Pulmonary artery endothelial cell (primary cell): ENCODE measurements around the gene IQSEC2. TPM values are rescaled to one million over a fixed set of nuclear protein-coding genes. Genes with fewer than 3 reads are reported as not detected.

Experiments
- DNase-seq: peaks from one replicate; pipeline ENCODE4 v3.0.0-alpha.2; 2011; ENCODE audit warnings: low read depth, low spot score
- total RNA-seq: library from RNA; depleted of rRNA; stranded (reverse); fragments of >200 nt; gene quantifications from 2 replicates; pipeline ENCODE4 v1.2.3, GENCODE V29; 2014

Gene IQSEC2
- total RNA-seq, 1 donor from 2014 or later = 3.6 TPM

DNA sequence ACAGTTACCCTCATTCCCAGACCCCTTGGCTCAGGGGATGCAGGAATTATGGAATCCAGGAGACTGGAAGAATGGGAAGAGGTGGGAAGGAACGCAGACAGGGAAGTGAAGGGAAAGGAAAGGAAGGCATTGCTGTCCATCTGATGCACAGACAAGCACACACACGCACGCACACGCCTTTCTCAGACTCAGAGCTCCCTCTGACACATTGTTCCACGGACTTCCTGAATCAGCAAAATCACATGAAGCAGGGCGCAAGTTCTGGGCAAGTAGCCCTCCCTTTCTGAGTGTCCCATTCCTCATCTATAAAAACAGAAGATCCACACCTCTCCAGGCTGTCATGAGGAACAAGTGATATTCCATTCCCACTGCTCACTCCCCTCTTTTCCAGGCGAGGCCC lies 13.2 kb downstream of the IQSEC2 start:
- DNase-seq = no peak

DNA sequence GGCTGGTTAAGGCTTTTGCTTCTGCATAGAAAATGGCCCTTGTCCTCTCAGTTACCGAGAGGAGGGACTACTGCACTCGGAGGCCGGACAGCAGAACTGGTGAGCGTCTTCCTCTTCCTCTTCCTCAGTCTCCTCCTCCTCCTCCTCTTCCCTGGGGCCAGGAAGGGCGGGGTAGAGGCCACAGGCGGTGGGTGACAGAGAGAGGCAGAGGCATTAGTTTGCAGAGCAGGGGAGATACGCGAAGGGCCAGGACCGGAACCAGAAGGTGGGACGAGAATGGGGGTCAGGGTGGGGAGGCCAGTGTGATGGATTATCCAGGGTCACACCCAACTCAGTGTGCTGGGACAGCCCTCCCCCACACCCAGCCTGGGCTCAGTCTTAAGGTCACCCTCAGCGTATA lies 14.5 kb downstream of the IQSEC2 start:
- DNase-seq = no peak

DNA sequence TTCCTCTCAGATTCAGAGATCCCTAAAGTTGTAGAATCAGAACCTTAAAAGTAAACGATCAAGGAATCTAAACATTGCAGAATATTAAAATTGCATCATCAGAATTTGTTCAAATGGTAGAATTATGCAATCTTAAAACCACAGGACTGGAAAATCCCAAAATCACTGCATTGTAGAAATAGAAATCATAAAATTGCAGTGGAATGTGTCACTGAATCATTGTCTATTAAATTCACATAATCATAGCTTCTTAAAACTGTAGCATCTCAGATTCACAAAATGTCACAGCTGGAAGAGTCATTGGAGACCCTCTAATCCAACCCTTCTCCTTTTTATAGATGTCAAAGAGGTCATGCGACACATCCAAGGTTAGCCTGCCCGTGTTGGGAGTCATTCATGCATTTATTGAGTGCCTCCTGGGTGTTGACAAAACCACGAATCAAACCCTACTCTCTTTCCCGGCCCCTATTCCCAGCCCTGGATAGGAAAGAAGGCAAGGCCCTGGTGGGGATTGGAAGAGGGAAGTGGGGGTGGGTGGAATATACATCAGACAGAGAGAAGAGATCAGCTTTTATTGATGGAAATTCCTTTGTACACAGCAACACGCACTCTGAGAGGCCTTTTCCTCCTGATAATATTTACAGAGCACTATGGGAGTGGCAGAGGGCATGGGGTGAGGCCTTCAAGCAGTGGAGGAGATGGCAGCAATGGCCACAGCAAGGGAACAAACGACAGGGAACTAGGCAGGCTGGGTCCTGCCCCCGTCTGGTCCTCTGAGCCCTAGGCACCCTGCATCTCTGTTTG lies 15.4 kb downstream of the IQSEC2 start:
- no peak for DNase-seq

DNA sequence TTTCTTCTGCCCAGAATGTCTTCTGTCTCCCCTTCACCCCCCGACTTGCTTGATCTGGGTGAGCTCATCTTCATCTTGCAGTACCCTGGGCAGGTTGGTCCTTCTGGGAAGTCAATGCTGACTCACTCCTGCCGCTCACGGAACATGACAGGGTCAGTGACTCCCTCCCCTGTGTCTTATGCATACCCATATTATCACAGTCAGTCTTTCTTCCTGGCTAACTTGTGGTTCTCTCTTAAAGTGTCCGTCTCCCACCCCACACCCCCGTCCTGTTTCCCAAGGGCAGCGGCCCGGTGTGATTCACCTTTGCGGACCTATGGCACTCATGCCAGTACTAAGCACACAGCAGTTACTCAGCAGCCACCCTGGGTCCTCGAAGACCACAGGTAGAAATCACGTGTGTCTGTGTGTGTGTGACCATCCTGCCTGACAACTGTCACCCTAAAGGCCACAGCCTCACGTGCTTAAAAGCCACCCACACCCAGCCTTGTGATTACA lies 17.7 kb downstream of the IQSEC2 start:
- no peak for DNase-seq

DNA sequence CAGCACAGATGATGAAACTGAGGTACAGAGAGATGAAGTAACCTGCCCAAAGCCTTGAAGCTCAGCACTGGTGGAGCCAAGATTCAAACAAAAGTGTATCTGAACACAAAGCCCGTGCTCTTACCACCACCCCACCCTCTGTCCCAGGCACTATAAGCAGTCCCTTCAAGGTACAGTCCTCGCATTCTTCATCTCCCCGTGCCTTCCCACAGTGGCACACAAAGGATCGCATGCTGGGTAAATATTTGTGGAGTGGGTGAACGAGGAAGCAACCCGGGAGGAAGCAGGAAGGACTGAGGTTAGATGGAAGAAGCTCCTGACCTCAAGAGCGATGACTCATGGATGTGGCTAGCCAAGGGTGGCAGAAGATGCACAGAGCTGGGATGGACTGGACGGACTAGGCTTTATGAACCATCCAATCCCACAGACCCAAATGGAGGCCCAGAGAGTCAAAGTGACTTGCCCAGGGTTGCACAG lies 18.4 kb downstream of the IQSEC2 start:
- DNase-seq = no peak

DNA sequence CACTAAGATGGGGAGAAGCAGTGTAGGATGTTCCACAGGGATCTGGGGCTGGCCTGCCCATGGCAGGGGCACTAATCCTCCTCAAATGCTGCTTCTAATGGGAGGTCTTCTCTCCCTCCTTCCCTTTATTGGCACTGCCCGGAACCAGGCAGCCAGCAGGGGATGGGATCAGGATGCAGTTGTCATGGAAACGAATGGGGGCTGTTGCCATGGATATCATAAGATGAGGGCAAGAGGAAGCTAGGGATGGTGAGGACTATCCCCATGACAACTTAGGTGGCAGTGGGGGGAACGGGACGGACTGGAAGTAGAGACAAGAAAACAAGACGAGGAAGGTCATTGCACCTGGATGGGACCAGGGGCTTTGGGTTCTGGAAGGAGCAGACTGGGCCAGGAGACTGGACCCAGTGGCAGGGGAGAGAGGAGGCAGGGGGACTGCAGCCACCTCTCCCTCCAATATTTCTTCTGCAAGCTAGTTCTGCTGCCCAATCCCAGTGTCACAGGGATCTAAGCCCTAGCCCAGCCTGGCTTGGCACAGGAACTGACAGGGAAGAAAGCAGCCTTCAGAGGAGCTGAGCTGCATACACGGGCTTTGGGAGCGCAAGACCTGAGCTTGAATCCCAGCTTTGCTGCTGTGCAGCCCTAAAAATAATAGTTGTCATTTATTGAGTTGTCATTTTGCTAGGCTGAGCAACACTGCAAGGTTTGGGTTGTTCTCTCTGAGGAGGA lies 19.0 kb downstream of the IQSEC2 start:
- no peak for DNase-seq

DNA sequence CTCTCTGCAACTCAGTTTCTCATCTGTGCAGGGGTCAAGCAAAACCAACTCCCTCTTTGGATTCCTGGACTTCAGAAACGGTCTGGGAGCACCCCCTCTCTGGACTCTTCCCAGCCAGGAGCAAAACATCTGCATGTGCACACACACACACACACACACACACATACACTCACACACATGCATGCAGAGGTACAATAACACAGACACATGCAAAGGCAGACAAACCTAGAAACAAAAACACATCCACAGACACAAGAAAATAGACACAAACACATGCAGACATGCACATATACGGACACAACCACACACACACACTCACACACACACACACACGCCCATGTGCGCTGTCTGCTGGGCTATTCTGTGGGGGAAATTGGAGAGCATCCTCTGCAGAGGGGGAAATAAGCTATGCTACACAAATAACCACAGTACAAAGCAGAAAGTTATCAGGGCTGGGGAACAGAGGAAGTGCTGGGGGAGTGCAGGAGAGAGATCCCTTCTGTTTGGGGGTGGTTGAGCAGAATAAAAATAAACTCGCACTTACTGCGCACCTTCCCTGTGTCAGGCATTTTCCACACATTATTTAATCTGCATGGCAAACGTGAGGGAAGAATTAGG lies 19.9 kb downstream of the IQSEC2 start:
- DNase-seq = no peak

DNA sequence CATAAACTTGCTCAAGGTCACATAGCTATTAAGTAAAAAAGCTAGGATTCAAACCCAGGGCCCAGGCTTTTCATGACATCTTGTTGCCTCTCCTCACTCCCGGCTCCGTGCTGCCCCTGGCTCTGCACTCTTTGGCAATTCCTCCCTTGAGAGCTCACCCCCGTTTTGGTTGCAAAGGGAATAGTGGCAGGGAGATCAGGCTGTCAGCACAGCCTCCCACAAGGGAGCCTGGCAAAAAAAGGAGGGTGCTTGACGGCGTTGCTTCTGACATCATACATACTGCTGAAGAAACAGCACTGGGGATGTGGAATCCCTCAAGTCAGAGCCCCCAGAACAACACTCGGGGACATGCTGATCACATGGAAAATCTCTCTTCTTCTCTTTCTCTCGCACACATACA lies 20.5 kb downstream of the IQSEC2 start:
- DNase-seq = no peak

DNA sequence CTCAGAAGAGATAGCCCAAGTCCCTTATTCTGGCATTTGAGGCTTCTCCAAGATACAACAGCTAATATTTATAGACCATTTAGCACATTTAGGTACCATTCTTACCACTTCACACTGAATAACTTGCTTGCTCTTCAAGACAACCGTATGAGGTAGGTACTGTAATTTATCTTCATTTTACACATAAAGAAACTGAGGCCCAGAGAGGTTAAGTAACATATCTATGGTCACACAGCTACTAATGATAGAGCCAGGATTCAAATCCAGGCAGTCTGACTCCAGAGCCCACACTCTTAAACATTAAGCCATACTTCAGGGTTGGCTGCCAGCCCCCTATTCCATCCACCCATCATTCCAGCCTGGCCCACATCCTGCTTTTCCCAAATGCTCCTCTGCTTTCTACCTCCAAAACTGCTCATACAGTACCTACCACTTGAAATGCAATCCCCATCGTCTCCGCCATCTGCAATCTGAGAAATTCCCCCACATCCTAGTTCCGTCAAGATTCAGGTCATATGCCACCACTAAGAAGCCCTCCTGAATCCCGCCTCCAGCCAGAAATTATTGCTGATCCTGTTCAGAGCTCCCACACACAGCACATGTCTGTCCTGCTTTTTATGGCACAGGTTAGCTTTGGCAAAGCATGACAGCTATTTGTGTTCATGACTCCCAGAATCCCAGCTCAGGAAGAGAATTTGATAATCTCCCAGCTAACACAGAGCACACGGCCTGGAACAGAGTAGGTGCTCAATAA lies 23.5 kb downstream of the IQSEC2 start:
- no peak for DNase-seq

DNA sequence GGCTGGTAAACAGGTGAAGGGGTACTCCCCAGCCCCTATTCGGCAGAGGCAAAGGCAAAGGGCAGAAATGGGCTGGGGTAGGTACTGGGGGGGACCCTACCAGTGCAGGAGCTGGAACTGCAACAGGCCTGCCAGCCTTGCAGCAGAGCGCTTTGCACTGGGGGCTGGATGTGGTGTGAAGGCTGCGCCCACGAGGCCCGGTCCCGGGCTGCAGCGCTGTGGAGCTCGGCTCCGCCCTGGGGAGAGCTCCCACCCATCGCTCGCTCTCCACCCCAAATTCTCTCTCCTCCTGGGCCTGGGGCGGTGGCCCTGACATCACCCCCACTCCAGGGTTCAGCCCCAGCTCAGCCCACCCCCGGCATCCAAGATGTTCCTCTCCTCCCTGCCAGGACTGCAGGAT lies 24.2 kb downstream of the IQSEC2 start:
- DNase-seq = no peak

DNA sequence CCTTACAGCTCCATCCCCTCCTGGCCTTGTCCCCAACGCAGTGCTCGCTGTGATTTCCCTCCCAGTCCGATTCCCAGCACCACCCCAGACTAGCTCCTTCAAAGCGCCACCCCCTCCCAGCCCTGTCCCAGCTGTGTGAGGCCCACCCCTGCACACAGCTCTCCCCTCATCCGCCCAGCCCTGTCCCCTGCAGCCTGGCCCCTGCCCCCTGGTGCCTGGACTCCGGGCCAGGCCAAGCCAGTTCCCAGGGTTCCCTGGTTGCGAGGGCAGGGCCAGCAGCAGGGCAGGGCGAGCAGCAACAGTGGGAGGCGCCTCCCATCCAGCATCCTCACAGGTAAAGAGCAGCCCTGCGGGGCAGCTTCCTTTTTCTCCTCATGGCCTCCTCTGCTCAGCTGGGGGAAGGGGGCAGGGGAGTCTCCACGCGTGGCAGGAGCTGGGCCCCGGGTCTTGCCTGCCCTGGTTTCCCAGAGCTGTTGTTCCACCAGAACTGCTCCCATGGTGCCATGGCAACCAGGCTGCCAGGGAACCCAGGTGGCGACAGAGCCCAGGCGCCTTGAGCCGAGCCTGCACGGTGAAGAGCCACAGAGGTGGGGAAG lies 24.8 kb downstream of the IQSEC2 start:
- DNase-seq = no peak

DNA sequence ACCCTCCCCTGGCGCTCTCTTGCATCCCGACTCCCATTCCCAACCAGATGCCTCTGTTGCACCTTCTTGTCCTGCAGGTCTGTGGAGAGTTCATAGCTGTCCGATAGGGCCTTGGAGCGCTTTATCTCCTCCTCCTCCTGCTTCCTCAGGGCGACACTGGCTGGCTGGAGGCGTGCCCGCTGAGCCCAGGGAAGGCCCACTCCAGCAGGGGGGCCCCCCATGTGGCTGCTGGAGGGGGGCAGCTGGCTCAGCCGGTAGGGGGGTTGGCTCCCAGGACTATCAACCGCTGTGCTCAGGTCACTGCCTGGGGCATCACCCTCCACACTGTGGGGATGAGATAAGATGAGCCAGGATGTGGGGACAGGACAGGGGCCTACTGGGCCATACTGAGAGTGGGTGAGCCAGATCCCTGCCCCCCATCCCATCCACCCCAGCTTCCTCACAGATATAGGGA lies 25.6 kb downstream of the IQSEC2 start:
- DNase-seq = no peak

DNA sequence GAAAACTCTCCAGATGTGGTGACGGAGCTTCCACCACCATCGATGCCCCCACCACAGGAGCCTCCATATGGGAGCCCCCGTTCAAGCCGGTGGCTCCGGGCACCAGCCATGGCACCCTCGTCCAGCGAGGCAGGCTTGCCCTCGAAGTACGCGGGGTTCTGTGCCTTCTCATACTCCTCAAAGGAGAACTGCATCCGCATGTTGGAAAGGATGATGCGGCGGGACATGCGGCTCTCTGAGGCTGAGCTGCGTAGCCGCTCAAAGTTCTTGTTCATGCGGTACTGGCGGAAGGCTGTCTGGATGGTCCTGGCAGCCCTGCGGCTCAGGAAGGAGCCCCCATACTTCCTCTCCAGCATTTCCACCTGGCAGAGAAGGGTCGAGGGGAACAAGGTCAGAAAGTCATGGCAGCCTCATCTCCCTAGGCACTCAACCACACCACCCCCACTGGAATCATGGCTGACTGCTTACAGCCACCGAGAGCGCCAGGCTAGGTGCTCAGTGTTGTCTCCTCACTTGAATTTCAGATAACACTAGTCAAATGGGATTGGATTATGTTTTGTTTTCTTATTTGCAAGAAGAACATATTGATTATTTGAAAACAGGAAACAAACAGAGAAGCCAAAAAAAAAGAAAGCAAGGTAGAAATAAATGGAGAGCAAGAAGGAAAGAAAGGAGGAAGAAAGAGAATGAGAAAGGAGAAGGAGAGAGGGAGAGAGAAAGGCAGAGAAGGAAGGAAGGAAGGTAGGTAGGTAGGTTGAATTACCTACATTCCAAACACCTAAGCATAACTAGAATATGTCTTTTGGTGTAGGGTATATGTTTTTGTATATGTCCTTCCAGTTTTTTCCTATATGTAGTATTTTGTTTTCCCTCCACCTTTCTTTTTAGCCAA lies 26.6 kb downstream of the IQSEC2 start:
- no peak for DNase-seq

DNA sequence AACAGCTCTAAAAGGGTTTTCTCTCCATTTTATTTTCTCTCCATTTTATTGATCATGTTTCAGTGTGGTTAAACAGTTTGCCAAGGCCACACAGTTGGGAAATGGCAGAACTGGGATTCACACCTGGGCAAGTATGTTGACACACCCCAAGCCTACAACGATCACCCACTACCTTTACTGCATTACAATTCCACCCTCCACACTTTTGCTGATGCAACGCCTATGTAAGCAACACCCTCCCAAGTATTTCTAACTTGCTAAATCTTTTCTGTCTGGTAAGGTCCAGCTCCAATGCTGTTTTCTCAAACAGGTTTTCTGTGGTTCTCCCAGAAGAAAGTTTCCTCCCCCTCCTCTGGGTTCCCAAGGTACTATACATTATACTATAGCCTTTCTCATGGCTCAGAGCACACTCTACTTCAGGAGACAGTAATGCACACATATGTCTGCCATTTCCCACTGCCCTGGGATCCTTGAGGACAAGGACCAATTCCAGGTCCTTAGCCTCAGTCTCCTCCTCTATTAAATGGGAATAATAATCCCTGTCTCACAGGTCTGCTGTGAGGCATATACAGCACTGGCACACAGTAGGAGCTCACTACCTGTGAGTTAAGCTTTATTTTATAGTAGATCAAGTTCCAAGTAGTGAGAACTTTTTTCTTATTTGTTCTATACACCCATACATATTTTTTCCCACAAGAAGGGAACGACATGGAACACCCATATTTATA lies 27.9 kb downstream of the IQSEC2 start:
- no peak for DNase-seq

DNA sequence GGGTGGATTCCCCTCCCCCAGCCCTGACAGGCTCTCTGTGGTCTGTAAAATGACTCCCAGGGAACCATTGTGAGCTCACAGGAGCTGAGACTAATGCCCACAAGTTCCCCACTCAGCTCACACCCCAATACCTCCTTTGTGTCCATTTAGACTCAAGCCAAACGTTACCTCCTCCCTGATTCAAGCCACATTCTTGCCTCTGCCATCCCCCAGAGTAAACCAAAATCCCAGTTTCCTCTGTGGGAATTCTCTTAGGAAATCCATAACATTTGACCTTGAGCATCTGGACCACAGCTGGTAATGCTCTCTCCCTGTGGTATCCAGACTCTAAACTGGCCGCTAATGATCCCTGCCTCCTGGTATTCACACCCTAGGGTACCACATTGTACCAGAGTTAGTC lies 30.1 kb downstream of the IQSEC2 start:
- no peak for DNase-seq

DNA sequence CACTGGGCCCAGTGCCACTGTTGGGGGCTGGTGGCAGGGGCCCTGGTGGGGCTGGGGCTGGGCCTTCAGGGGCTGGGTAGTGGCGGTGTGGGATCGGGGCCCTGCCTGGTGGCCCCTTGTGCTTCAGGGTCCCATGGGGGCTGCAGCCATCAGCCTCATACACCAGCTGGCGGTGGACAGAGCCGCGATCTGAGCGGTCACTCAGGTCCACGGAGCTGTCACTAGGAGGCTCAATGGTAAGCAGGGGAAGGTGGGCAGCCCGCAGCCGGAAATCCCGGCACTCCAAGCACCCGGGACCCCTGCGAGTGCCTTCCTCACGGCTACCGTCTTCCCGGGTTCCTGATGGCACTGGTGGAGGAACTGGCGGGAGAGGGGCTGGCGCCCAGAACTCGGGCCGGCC lies 30.8 kb downstream of the IQSEC2 start:
- DNase-seq = no peak

DNA sequence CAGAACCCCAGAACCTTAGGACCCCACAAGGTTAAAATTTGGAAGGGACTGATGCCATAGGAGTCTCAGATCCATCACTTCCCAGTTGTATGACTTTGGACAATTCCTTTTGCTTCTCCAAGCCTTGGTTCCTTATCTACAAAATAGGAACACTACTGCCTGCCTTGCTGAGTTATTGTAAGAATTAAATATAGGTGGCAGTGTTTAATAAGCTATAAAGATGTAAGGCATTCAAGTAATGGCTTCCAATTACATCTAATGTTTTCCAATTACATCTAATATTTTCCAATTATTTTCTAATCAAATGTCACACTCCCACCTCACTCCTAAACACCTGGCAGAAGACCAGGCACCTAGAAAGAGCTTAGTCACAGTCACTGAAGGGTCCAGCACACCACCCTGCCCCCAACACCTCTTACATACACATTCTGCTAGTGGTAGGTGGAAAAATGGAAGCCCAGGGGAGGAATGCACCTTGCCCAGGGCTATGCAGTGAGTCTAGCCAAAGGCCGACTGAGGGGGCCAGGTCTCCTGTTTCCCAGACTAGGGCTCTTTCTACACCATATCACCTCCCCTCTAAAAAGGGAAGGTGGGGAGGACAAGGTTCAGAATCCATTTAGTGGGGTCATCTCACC lies 31.9 kb downstream of the IQSEC2 start:
- DNase-seq = no peak

DNA sequence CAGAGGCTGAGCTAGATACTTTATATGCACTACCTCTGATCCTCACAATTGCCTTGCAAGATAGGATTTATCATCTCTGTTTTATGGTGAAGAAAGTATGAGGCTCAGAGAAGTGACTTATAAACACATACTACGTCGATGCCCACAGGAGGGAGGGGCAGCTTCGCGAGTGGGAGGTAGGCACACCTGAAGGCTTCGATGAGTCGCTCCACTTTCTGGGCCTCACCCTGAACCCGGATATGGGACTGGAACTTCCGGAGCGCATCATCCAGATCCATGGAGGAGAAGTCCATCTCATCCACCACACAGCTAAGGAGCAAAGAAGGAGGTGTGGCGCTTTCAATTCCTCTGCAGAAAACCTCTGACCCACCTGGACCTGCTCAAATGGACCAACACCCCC lies 33.5 kb downstream of the IQSEC2 start:
- no peak for DNase-seq

DNA sequence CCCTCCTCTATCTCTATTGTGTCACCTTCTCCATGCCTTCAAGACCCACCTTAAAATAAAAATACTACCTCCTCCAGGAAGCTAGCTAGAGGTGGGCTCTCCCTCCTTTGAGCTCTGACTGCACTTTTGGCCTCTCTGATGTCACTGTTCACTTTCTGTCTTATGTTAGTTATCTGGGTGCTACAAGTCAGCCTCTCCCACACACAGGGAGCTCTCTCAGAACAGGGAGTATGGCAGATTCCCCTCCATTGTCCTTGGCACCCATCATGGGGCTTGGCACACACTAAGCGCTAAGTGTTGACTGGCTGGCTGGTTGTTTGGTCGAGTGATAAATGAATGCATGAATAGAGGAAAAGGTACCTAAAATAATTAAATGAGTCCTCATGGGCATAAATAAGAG lies 35.2 kb downstream of the IQSEC2 start:
- no peak for DNase-seq
